ENCODE measurements around the gene DHRS3. TPM values are rescaled to one million over a fixed set of nuclear protein-coding genes. Genes with fewer than 3 reads are reported as not detected.

The DHRS3 gene
- total RNA-seq, 1 donor: 161 TPM

GRCh38 chr1:12608311-12608957 is 9.6 kb downstream of the DHRS3 start:
- no peak for TF ChIP-seq CTCF (IDR thresholded peaks at IDR 0.05; ENCODE audit: extremely low read depth, low read depth, low read length)
- H3K9me3 ChIP-seq (ENCODE audit: low read depth, low read length): no peaks in the 10 kb centered on the region
- no peak for DNase-seq (ENCODE audit: insufficient read length, low spot score, missing footprints)

GRCh38 chr1:12607263-12607662 is 10.7 kb downstream of the DHRS3 start:
- no peak for TF ChIP-seq CTCF (IDR thresholded peaks at IDR 0.05; ENCODE audit: extremely low read depth, low read depth, low read length)
- Histone ChIP-seq H3K9me3 (ENCODE audit: low read depth, low read length) (no peaks in the 10 kb centered on the region), H3K79me2 (ENCODE audit: insufficient read depth, low read length) (peaks cover 49% of the 10 kb centered on the region), H2AFZ (ENCODE audit: low read length) (no peak overlapping the region), H4K20me1 (ENCODE audit: insufficient read depth, low read length) (no peaks in the 10 kb centered on the region), H3K4me3 (ENCODE audit: insufficient read depth, low read length) (no peak overlapping the region), H3K27me3 (ENCODE audit: insufficient read depth, low read length) (no peaks in the 10 kb centered on the region), H3K4me2 (ENCODE audit: insufficient read depth, low read length) (no peak overlapping the region), H3K27ac (ENCODE audit: low read depth, low read length) (no peak overlapping the region), H3K4me1 (ENCODE audit: insufficient read depth, low read length) (peaks cover 40% of the 10 kb centered on the region), H3K36me3 (ENCODE audit: insufficient read depth, low read length) (peaks cover 19% of the 10 kb centered on the region)
- DNase-seq (ENCODE audit: insufficient read length, low spot score, missing footprints): no peak

More at GRCh38 chr1:12608311-12608957, 9.6 kb downstream of the DHRS3 start:
- Histone ChIP-seq H3K36me3 (ENCODE audit: insufficient read depth, low read length) (peaks cover 28% of the 10 kb centered on the region), H3K4me3 (ENCODE audit: insufficient read depth, low read length) (no peak overlapping the region), H3K4me2 (ENCODE audit: insufficient read depth, low read length) (no peak overlapping the region), H4K20me1 (ENCODE audit: insufficient read depth, low read length) (no peaks in the 10 kb centered on the region), H3K27me3 (ENCODE audit: insufficient read depth, low read length) (no peaks in the 10 kb centered on the region), H3K27ac (ENCODE audit: low read depth, low read length) (no peak overlapping the region), H2AFZ (ENCODE audit: low read length) (no peak overlapping the region), H3K4me1 (ENCODE audit: insufficient read depth, low read length) (peaks cover 29% of the 10 kb centered on the region), H3K79me2 (ENCODE audit: insufficient read depth, low read length) (peaks cover 50% of the 10 kb centered on the region)

- Histone ChIP-seq H3K4me1 (ENCODE audit: insufficient read depth, low read length) (peaks cover 49% of the 10 kb centered on the region), H3K36me3 (ENCODE audit: insufficient read depth, low read length) (peaks cover 8% of the 10 kb centered on the region), H2AFZ (ENCODE audit: low read length) (no peak overlapping the region), H4K20me1 (ENCODE audit: insufficient read depth, low read length) (no peaks in the 10 kb centered on the region), H3K9me3 (ENCODE audit: low read depth, low read length) (no peaks in the 10 kb centered on the region), H3K4me3 (ENCODE audit: insufficient read depth, low read length) (no peak overlapping the region), H3K4me2 (ENCODE audit: insufficient read depth, low read length) (no peak overlapping the region), H3K79me2 (ENCODE audit: insufficient read depth, low read length) (peaks cover 54% of the 10 kb centered on the region), H3K27me3 (ENCODE audit: insufficient read depth, low read length) (no peaks in the 10 kb centered on the region), H3K27ac (ENCODE audit: low read depth, low read length) (peak overlapping the region; percentile 69)
- DNase-seq (ENCODE audit: insufficient read length, low spot score, missing footprints): no peak
- TF ChIP-seq CTCF (IDR thresholded peaks at IDR 0.05; ENCODE audit: extremely low read depth, low read depth, low read length): no peak
Measured at GRCh38 chr1:12604986-12605385, 13.0 kb downstream of the DHRS3 start.

GRCh38 chr1:12604114-12604874 is 13.7 kb downstream of the DHRS3 start:
- Histone ChIP-seq H3K4me1 (ENCODE audit: insufficient read depth, low read length) (peaks cover 49% of the 10 kb centered on the region), H4K20me1 (ENCODE audit: insufficient read depth, low read length) (no peaks in the 10 kb centered on the region), H3K4me3 (ENCODE audit: insufficient read depth, low read length) (no peak overlapping the region), H3K79me2 (ENCODE audit: insufficient read depth, low read length) (peaks cover 54% of the 10 kb centered on the region), H3K27ac (ENCODE audit: low read depth, low read length) (peak overlapping the region; percentile 69), H3K27me3 (ENCODE audit: insufficient read depth, low read length) (no peaks in the 10 kb centered on the region), H2AFZ (ENCODE audit: low read length) (no peak overlapping the region), H3K9me3 (ENCODE audit: low read depth, low read length) (no peaks in the 10 kb centered on the region), H3K4me2 (ENCODE audit: insufficient read depth, low read length) (peak overlapping the region; percentile 47), H3K36me3 (ENCODE audit: insufficient read depth, low read length) (peaks cover 8% of the 10 kb centered on the region)
- DNase-seq (ENCODE audit: insufficient read length, low spot score, missing footprints): peak; percentile 98
- TF ChIP-seq CTCF (IDR thresholded peaks at IDR 0.05; ENCODE audit: extremely low read depth, low read depth, low read length): no peak

All from osteoblast (primary cell).